ENCODE measurements around the gene ATXN3L.

DNA sequence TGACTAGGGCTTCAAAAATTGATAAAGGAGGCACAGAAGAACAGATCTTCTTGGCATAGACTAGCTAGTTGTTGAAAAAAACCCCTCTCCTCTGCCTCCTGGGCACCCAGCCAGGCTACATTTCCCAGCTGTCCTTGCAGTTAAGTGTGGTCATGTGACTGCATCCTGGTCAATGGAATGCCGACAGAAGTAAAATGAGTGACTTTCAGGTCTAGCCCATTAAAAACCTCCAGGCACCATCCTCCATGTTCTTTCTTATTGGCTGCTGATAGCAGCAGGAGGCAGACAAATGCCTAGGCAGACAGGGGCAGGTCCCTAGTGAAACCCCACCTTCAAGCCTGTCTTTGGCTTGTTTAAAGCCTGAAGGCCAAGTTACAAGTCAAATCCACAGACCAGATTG, 35.3 kb downstream of the ATXN3L start:
- TF ChIP-seq NANOG (IDR thresholded peaks at IDR 0.05; ENCODE audit: borderline replicate concordance), result no peak
- TF ChIP-seq, protein P1, sequence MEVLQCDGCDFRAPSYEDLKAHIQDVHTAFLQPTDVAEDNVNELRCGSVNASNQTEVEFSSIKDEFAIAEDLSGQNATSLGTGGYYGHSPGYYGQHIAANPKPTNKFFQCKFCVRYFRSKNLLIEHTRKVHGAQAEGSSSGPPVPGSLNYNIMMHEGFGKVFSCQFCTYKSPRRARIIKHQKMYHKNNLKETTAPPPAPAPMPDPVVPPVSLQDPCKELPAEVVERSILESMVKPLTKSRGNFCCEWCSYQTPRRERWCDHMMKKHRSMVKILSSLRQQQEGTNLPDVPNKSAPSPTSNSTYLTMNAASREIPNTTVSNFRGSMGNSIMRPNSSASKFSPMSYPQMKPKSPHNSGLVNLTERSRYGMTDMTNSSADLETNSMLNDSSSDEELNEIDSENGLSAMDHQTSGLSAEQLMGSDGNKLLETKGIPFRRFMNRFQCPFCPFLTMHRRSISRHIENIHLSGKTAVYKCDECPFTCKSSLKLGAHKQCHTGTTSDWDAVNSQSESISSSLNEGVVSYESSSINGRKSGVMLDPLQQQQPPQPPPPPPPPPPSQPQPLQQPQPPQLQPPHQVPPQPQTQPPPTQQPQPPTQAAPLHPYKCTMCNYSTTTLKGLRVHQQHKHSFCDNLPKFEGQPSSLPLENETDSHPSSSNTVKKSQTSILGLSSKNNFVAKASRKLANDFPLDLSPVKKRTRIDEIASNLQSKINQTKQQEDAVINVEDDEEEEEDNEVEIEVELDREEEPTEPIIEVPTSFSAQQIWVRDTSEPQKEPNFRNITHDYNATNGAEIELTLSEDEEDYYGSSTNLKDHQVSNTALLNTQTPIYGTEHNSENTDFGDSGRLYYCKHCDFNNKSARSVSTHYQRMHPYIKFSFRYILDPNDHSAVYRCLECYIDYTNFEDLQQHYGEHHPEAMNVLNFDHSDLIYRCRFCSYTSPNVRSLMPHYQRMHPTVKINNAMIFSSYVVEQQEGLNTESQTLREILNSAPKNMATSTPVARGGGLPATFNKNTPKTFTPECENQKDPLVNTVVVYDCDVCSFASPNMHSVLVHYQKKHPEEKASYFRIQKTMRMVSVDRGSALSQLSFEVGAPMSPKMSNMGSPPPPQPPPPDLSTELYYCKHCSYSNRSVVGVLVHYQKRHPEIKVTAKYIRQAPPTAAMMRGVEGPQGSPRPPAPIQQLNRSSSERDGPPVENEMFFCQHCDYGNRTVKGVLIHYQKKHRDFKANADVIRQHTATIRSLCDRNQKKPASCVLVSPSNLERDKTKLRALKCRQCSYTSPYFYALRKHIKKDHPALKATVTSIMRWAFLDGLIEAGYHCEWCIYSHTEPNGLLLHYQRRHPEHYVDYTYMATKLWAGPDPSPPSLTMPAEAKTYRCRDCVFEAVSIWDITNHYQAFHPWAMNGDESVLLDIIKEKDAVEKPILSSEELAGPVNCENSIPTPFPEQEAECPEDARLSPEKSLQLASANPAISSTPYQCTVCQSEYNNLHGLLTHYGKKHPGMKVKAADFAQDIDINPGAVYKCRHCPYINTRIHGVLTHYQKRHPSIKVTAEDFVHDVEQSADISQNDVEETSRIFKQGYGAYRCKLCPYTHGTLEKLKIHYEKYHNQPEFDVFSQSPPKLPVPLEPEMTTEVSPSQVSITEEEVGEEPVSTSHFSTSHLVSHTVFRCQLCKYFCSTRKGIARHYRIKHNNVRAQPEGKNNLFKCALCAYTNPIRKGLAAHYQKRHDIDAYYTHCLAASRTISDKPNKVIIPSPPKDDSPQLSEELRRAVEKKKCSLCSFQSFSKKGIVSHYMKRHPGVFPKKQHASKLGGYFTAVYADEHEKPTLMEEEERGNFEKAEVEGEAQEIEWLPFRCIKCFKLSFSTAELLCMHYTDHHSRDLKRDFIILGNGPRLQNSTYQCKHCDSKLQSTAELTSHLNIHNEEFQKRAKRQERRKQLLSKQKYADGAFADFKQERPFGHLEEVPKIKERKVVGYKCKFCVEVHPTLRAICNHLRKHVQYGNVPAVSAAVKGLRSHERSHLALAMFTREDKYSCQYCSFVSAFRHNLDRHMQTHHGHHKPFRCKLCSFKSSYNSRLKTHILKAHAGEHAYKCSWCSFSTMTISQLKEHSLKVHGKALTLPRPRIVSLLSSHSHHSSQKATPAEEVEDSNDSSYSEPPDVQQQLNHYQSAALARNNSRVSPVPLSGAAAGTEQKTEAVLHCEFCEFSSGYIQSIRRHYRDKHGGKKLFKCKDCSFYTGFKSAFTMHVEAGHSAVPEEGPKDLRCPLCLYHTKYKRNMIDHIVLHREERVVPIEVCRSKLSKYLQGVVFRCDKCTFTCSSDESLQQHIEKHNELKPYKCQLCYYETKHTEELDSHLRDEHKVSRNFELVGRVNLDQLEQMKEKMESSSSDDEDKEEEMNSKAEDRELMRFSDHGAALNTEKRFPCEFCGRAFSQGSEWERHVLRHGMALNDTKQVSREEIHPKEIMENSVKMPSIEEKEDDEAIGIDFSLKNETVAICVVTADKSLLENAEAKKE (CRISPR knock-in tag; IDR thresholded peaks at IDR 0.05), result no peak
- TF ChIP-seq, protein P2, sequence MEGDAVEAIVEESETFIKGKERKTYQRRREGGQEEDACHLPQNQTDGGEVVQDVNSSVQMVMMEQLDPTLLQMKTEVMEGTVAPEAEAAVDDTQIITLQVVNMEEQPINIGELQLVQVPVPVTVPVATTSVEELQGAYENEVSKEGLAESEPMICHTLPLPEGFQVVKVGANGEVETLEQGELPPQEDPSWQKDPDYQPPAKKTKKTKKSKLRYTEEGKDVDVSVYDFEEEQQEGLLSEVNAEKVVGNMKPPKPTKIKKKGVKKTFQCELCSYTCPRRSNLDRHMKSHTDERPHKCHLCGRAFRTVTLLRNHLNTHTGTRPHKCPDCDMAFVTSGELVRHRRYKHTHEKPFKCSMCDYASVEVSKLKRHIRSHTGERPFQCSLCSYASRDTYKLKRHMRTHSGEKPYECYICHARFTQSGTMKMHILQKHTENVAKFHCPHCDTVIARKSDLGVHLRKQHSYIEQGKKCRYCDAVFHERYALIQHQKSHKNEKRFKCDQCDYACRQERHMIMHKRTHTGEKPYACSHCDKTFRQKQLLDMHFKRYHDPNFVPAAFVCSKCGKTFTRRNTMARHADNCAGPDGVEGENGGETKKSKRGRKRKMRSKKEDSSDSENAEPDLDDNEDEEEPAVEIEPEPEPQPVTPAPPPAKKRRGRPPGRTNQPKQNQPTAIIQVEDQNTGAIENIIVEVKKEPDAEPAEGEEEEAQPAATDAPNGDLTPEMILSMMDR (conservative IDR thresholded peaks at IDR 0.05; ENCODE audit: low read depth in 2 of 2), result no peak
